AG10803 (cell line): ENCODE results near the gene PCDHB3.
"Not testable (repeated sequence)": the region's sequence is repeated elsewhere in the genome, so short reads cannot be mapped to it uniquely, and the experiment has no call there.

ENCODE experiments used
- DNase-seq: peaks from one replicate; pipeline ENCODE4 v3.0.0; 2010; ENCODE audit warnings: low read depth
- H3K4me3 ChIP-seq: 2 replicates; pipeline ENCODE4 v1.5.1; 2011; ENCODE audit warnings: mild to moderate bottlenecking, low read length, control low read depth
- CTCF ChIP-seq: conservative IDR thresholded peaks from 2 replicates; pipeline ENCODE4 v1.5.1; 2011; ENCODE audit warnings: mild to moderate bottlenecking, low read length, control low read depth, inconsistent platforms

PCDHB3 gene

GRCh38 chr5:141094481-141095262 is 5.6 kb upstream of the PCDHB3 start, which contains the start of gene PCDHB2:
Gene PCDHB2, plus strand, starts transcription at chr5:141094615. Its CDS starts 176 bp downstream, at chr5:141094791.
- H3K4me3 ChIP-seq, result peak within 1 kb of the TSS; percentile 57
- peak; percentile 65 for DNase-seq
- TF ChIP-seq CTCF, result peak; percentile 40

- no peak for DNase-seq
- TF ChIP-seq CTCF, result no peak
- peak overlapping the region; percentile 57 for H3K4me3 ChIP-seq
Measured at GRCh38 chr5:141095263-141095641, 5.0 kb upstream of the PCDHB3 start.

DNA sequence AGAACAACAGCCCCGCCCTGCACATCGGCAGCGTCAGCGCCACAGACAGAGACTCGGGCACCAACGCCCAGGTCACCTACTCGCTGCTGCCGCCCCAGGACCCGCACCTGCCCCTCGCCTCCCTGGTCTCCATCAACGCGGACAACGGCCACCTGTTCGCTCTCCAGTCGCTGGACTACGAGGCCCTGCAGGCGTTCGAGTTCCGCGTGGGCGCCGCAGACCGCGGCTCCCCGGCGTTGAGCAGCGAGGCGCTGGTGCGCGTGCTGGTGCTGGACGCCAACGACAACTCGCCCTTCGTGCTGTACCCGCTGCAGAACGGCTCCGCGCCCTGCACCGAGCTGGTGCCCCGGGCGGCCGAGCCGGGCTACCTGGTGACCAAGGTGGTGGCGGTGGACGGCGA is 4.1 kb upstream of the PCDHB3 start:
- not testable (repeated sequence) for DNase-seq, H3K4me3 ChIP-seq

GRCh38 chr5:141096586-141096985 is 3.7 kb upstream of the PCDHB3 start:
- DNase-seq, H3K4me3 ChIP-seq: not testable (repeated sequence)

DNA sequence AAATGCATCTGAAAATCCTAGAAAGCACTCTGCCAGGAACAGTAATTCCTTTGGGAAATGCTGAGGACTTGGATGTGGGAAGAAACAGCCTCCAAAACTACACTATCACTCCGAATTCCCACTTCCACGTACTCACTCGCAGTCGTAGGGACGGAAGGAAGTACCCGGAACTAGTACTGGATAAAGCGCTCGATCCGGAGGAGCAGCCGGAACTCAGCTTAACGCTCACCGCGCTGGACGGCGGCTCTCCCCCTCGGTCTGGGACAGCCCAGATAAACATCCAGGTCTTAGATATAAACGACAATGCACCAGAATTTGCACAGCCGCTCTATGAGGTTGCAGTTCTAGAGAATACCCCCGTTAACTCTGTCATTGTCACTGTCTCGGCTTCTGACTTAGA is 786 bp downstream of the PCDHB3 start:
- no peak overlapping the region for H3K4me3 ChIP-seq
- no peak for DNase-seq
- TF ChIP-seq CTCF, result no peak

DNA sequence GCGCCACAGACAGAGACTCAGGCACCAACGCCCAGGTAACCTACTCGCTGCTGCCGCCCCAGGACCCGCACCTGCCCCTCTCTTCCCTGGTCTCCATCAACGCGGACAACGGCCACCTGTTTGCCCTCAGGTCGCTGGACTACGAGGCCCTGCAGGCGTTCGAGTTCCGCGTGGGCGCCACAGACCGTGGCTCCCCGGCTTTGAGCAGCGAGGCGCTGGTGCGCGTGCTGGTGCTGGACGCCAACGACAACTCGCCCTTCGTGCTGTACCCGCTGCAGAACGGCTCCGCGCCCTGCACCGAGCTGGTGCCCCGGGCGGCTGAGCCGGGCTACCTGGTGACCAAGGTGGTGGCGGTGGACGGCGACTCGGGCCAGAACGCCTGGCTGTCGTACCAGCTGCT is 1.8 kb downstream of the PCDHB3 start:
- not testable (repeated sequence) for DNase-seq, H3K4me3 ChIP-seq

GRCh38 chr5:141102471-141102870 is 2.2 kb downstream of the PCDHB3 start:
- not testable (repeated sequence) for H3K4me3 ChIP-seq, DNase-seq

- TF ChIP-seq CTCF, result no peak
- no peak overlapping the region for H3K4me3 ChIP-seq
- no peak for DNase-seq
Measured at GRCh38 chr5:141105350-141105749, 5.1 kb downstream of the PCDHB3 start.

DNA sequence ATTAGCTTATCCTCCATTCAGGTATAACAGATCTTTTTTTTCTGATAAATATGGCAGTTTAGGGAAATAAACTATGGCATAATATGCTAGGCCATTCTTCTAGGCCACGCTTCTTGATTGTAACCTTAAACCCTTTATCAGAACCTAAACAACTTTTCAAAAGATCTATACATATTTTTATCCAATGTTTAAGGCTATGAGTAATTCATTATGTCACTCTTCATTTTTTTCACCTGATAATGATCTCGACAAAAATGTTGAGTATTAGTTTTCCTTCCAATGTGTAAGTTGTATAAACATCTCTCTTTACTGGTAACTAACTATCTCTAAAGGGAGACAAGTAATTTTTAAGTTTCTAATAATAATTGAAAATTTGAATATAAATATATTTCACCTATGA is 19.0 kb downstream of the PCDHB3 start:
- TF ChIP-seq CTCF, result no peak
- H3K4me3 ChIP-seq, result no peak overlapping the region
- DNase-seq, result no peak
